ENCODE data around the gene IKZF1.

IKZF1 gene

GRCh38 chr7:50304129-50304910, at the start of gene IKZF1:
IKZF1 (plus strand) TSS chr7:50304716; CDS start chr7:50319062, 14,346 bp downstream.
- DNase-seq, result peak; percentile 61 to 75

- DNase-seq, result peak in 1 of 2 donors; percentile 37
Measured at GRCh38 chr7:50261593-50261992, 42.9 kb upstream of the IKZF1 start.

GRCh38 chr7:50262446-50262845, 42.1 kb upstream of the IKZF1 start:
- DNase-seq, result no peak

- DNase-seq, result no peak
Measured at GRCh38 chr7:50262916-50263690, 41.4 kb upstream of the IKZF1 start.

GRCh38 chr7:50264908-50265307, 39.6 kb upstream of the IKZF1 start:
- peak in 1 of 2 donors; percentile 51 for DNase-seq

- no peak for DNase-seq
Measured at GRCh38 chr7:50265968-50266634, 38.4 kb upstream of the IKZF1 start.

GRCh38 chr7:50266635-50267386, 37.7 kb upstream of the IKZF1 start:
- peak; percentile 73 to 75 for DNase-seq

- no peak for DNase-seq
Measured at GRCh38 chr7:50267525-50268041, 36.9 kb upstream of the IKZF1 start.

GRCh38 chr7:50268223-50268622, 36.3 kb upstream of the IKZF1 start:
- DNase-seq, result no peak

- DNase-seq, result no peak
Measured at GRCh38 chr7:50268990-50269389, 35.5 kb upstream of the IKZF1 start.

- no peak for DNase-seq
Measured at GRCh38 chr7:50270531-50271018, 33.9 kb upstream of the IKZF1 start.

GRCh38 chr7:50272808-50273207, 31.7 kb upstream of the IKZF1 start:
- DNase-seq, result no peak

- no peak for DNase-seq
Measured at GRCh38 chr7:50273301-50273700, 31.2 kb upstream of the IKZF1 start.

GRCh38 chr7:50273870-50274269, 30.6 kb upstream of the IKZF1 start:
- no peak for DNase-seq

- DNase-seq, result no peak
Measured at GRCh38 chr7:50274361-50274760, 30.2 kb upstream of the IKZF1 start.

GRCh38 chr7:50275430-50275829, 29.1 kb upstream of the IKZF1 start:
- DNase-seq, result no peak

GRCh38 chr7:50276483-50276882, 28.0 kb upstream of the IKZF1 start:
- no peak for DNase-seq

GRCh38 chr7:50278120-50278519, 26.4 kb upstream of the IKZF1 start:
- no peak for DNase-seq

- DNase-seq, result peak in 1 of 2 donors; percentile 40
Measured at GRCh38 chr7:50281680-50282445, 22.7 kb upstream of the IKZF1 start.

GRCh38 chr7:50282813-50283605, 21.5 kb upstream of the IKZF1 start:
- no peak for DNase-seq

GRCh38 chr7:50283731-50284130, 20.8 kb upstream of the IKZF1 start:
- no peak for DNase-seq
